Type B pancreatic cell (in vitro differentiated cells): ENCODE measurements around the gene WDR48. TPM values are rescaled to one million over a fixed set of nuclear protein-coding genes. Genes with fewer than 3 reads are reported as not detected.

Experiments
- DNase-seq: peaks from one replicate; pipeline ENCODE4 v3.0.0; 2021; ENCODE audit warnings: mixed read lengths; ENCODE audit not compliant: unreplicated experiment; ENCODE audit errors: extremely low spot score
- H3K27ac Mint-ChIP-seq: 2 replicates; pipeline ENCODE4 v1.8.0; 2021; ENCODE audit warnings: mild to moderate bottlenecking, mixed read lengths
- H3K27me3 Mint-ChIP-seq: 2 replicates; pipeline ENCODE4 v1.8.0; 2021; ENCODE audit warnings: mixed read lengths
- H3K36me3 Mint-ChIP-seq: 2 replicates; pipeline ENCODE4 v1.8.0; 2021; ENCODE audit warnings: mixed read lengths
- H3K4me1 Mint-ChIP-seq: one replicate; pipeline ENCODE4 v1.8.0; 2021; ENCODE audit warnings: mixed read lengths; ENCODE audit not compliant: unreplicated experiment
- H3K4me3 Mint-ChIP-seq: 2 replicates; pipeline ENCODE4 v1.8.0; 2021; ENCODE audit warnings: mild to moderate bottlenecking, mixed read lengths
- H3K9me3 Mint-ChIP-seq: 2 replicates; pipeline ENCODE4 v1.8.0; 2021; ENCODE audit warnings: mixed read lengths
- total RNA-seq: library from RNA; stranded (reverse); gene quantifications from 2 replicates; pipeline ENCODE4 v1.2.1, GENCODE V29; 2021; ENCODE audit warnings: low replicate concordance
- TF ChIP-seq, protein P1 (sequence below): fragments of 200-600 bp; sonication (generic); conservative IDR thresholded peaks from 2 replicates; pipeline ENCODE4 v1.5.0; 2021; ENCODE audit warnings: antibody characterized with exemption, mild to moderate bottlenecking

WDR48 gene
- total RNA-seq, 1 donor from 2014 or later = 61.4 TPM

DNA sequence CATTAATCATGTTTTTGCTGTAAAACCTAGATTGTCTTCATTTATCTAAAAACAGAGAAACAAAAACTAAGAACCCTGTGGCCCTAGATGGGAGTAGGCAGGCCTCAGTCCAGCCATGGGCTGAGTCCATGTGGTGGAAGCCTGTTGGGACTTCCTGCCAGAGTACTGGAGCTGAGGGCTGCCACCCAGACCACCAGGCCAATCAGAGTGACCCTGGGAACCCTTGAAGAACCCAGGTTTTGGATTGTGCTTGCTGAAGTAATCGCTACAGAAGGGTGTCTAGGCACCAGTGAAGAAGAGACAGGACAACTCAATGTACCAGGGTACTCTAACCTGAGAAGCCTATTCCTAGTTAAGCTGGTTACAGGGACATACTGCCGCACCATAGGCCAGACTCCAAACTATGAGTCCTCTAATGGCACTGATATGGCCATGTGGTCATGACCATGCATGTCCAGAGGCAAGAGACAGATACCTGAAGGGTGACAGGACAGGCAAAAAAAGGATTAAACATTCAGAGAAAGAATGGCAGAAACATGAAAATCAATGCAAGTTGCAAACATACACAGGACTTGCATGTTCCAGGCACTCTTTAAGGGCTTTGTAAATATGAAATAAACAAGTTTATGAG lies 88.6 kb downstream of the WDR48 start:
- peaks cover 21% of the 10 kb centered on the region for H3K36me3 Mint-ChIP-seq
- H3K4me1 Mint-ChIP-seq = peaks cover 6% of the 10 kb centered on the region
- H3K4me3 Mint-ChIP-seq = peak overlapping the region; percentile 56
- peak overlapping the region; percentile 83 for H3K27ac Mint-ChIP-seq
- H3K9me3 Mint-ChIP-seq = no peaks in the 10 kb centered on the region
- H3K27me3 Mint-ChIP-seq = no peaks in the 10 kb centered on the region
- TF ChIP-seq, protein P1, sequence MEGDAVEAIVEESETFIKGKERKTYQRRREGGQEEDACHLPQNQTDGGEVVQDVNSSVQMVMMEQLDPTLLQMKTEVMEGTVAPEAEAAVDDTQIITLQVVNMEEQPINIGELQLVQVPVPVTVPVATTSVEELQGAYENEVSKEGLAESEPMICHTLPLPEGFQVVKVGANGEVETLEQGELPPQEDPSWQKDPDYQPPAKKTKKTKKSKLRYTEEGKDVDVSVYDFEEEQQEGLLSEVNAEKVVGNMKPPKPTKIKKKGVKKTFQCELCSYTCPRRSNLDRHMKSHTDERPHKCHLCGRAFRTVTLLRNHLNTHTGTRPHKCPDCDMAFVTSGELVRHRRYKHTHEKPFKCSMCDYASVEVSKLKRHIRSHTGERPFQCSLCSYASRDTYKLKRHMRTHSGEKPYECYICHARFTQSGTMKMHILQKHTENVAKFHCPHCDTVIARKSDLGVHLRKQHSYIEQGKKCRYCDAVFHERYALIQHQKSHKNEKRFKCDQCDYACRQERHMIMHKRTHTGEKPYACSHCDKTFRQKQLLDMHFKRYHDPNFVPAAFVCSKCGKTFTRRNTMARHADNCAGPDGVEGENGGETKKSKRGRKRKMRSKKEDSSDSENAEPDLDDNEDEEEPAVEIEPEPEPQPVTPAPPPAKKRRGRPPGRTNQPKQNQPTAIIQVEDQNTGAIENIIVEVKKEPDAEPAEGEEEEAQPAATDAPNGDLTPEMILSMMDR = no peak
- no peak for DNase-seq

GRCh38 chr3:39141171-39141995 lies 89.6 kb downstream of the WDR48 start:
- Mint-ChIP-seq H3K27ac (peak overlapping the region; percentile 83), H3K4me1 (peaks cover 14% of the 10 kb centered on the region), H3K4me3 (peak overlapping the region; percentile 60), H3K27me3 (no peaks in the 10 kb centered on the region), H3K36me3 (peaks cover 26% of the 10 kb centered on the region), H3K9me3 (no peaks in the 10 kb centered on the region)
- TF ChIP-seq, protein P1 = no peak
- DNase-seq = no peak

GRCh38 chr3:39142067-39142466 lies 90.3 kb downstream of the WDR48 start:
- TF ChIP-seq, protein P1 = no peak
- Mint-ChIP-seq H3K4me3 (no peak overlapping the region), H3K36me3 (peaks cover 29% of the 10 kb centered on the region), H3K27ac (peak overlapping the region; percentile 83), H3K4me1 (peaks cover 20% of the 10 kb centered on the region), H3K9me3 (no peaks in the 10 kb centered on the region), H3K27me3 (no peaks in the 10 kb centered on the region)
- DNase-seq = no peak

- Mint-ChIP-seq H3K4me1 (peaks cover 32% of the 10 kb centered on the region), H3K27me3 (peaks cover 2% of the 10 kb centered on the region), H3K4me3 (no peak overlapping the region), H3K36me3 (peaks cover 28% of the 10 kb centered on the region), H3K27ac (peak overlapping the region; percentile 29), H3K9me3 (no peaks in the 10 kb centered on the region)
- no peak for DNase-seq
- TF ChIP-seq, protein P1 = no peak
These were observed 91.5 kb downstream of the WDR48 start for GRCh38 chr3:39143051-39143885.

DNA sequence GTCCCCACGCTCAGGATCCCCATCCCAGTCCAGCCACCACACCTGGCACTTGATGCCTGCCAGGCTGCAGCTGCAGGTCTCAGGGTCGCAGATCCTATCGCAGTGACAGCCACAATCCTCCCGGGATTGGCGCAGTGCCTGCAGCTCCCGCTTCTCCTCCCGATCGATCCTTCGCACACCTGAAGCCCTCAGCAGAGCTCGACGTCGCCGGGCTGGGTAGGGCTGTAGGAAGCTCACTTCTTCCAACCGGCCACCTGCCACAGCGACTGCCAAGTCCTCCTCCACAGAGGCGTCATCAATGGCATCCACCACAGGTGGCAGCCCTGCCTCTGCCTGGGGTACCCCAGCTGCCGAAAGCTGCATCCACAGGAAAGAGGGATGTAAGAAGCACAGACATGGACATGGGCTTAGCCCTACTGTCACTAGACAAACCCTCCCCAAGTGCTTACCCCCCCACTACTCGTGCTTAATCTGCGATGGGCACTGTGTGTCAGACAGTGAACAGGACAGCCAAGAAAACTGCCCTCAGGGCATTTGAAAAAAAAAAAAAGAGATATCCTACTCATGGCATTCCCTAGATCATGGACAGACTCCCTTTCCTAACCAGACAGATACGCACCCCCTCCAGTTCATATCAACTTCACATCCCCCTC lies 92.4 kb downstream of the WDR48 start:
- Mint-ChIP-seq H3K4me1 (peaks cover 42% of the 10 kb centered on the region), H3K4me3 (peak overlapping the region; percentile 17), H3K27ac (peak overlapping the region; percentile 78), H3K27me3 (peaks cover 2% of the 10 kb centered on the region), H3K36me3 (peaks cover 24% of the 10 kb centered on the region), H3K9me3 (no peaks in the 10 kb centered on the region)
- no peak for DNase-seq
- TF ChIP-seq, protein P1 = no peak
